K562 (cell line): ENCODE results near the gene RRAGD. TPM values are rescaled to one million over a fixed set of nuclear protein-coding genes. Genes with fewer than 3 reads are reported as not detected.

Experiments
- CBX2 ChIP-seq: fragments of 200-600 bp; sonication (generic); IDR thresholded peaks from one replicate; pipeline ENCODE4 v1.6.1; 2012; ENCODE audit warnings: mild to moderate bottlenecking, low read length, inconsistent platforms; ENCODE audit not compliant: insufficient read depth, poor library complexity, severe bottlenecking
- KAT2B ChIP-seq: IDR thresholded peaks from one replicate; pipeline ENCODE4 v1.6.1; 2012; ENCODE audit warnings: low read depth, mild to moderate bottlenecking, control low read depth, inconsistent platforms, low read length, moderate library complexity
- KDM1A ChIP-seq, 2 experiments: fragments of 450-650 bp; IDR thresholded peaks; 2 replicates each; pipeline ENCODE4 v1.6.1; 2016; ENCODE audit warnings: mild to moderate bottlenecking in 2 of 2
- POLR2AphosphoS5 ChIP-seq: IDR thresholded peaks from 2 replicates; pipeline ENCODE4 v1.6.1; 2011; ENCODE audit warnings: mild to moderate bottlenecking, low read depth, low read length, moderate library complexity; ENCODE audit not compliant: control insufficient read depth, insufficient read depth
- SIRT6 ChIP-seq: IDR thresholded peaks from one replicate; pipeline ENCODE4 v1.6.1; 2012; ENCODE audit warnings: low read depth, mild to moderate bottlenecking, control low read depth, inconsistent platforms, low read length, moderate library complexity
- ZNF282 ChIP-seq: sonication (generic); formaldehyde crosslinking; IDR thresholded peaks from 2 replicates; pipeline ENCODE4 v1.8.1; 2023; ENCODE audit warnings: missing genetic modification reagents
- ZNF778 ChIP-seq: fragments of 450-650 bp; formaldehyde crosslinking; IDR thresholded peaks from 2 replicates; pipeline ENCODE4 v1.4.0; 2020; ENCODE audit warnings: mild to moderate bottlenecking, moderate library complexity
- polyA plus RNA-seq, 8 experiments: library from polyadenylated mRNA; depleted of rRNA in 4 of 8; stranded (reverse) in 5 of 8; unstranded in 3 of 8; fragments of >200 nt; fragmentation: Nextera tagmentation in 2 of 8; fragmentation: Illumina TruSeq in 1 of 8; extraction: Ambion mirVana in 2 of 8; extraction: Trizol in 1 of 8; gene quantifications; 2 replicates each; pipeline versions ENCODE4 v1.2.1 to v1.2.3, GENCODE V29; 2011 to 2014; ENCODE audit warnings: inconsistent platforms in 1 of 8, missing spikeins in 1 of 8
- total RNA-seq, 7 experiments: library from RNA; depleted of rRNA in 6 of 7; stranded (reverse); fragments of >200 nt in 6 of 7; fragmentation: Illumina TruSeq in 2 of 7; extraction: Trizol in 2 of 7; gene quantifications; 2 replicates each; pipeline versions ENCODE4 v1.2.1 to v1.2.3, GENCODE V29; 2011 to 2021; ENCODE audit warnings: low replicate concordance in 1 of 7
- TF ChIP-seq, protein P1 (sequence below): fragments of 450-650 bp; IDR thresholded peaks from 2 replicates; pipeline ENCODE4 v1.6.1; 2014; ENCODE audit warnings: low read depth, mild to moderate bottlenecking, moderate library complexity, borderline replicate concordance
- TF ChIP-seq, protein P2 (sequence below): fragments of 250-450 bp; sonication (Bioruptor Pico); IDR thresholded peaks from 2 replicates; pipeline ENCODE4 v1.4.0; 2020; ENCODE audit warnings: mild to moderate bottlenecking, moderate library complexity
- TF ChIP-seq, protein P3 (sequence below): fragments of 200-800 bp; sonication (Bioruptor generic); IDR thresholded peaks from 2 replicates; pipeline ENCODE4 v1.6.1; 2017; ENCODE audit warnings: missing genetic modification characterization, missing compliant biosample characterization

The RRAGD gene
- total and polyA plus RNA-seq, 9 of the 15 experiments (the other 6 are each of a cell fraction or from before 2014, with no cell fraction given): 0.03 to 0.07 (median 0.04) TPM; not detected in 6

DNA sequence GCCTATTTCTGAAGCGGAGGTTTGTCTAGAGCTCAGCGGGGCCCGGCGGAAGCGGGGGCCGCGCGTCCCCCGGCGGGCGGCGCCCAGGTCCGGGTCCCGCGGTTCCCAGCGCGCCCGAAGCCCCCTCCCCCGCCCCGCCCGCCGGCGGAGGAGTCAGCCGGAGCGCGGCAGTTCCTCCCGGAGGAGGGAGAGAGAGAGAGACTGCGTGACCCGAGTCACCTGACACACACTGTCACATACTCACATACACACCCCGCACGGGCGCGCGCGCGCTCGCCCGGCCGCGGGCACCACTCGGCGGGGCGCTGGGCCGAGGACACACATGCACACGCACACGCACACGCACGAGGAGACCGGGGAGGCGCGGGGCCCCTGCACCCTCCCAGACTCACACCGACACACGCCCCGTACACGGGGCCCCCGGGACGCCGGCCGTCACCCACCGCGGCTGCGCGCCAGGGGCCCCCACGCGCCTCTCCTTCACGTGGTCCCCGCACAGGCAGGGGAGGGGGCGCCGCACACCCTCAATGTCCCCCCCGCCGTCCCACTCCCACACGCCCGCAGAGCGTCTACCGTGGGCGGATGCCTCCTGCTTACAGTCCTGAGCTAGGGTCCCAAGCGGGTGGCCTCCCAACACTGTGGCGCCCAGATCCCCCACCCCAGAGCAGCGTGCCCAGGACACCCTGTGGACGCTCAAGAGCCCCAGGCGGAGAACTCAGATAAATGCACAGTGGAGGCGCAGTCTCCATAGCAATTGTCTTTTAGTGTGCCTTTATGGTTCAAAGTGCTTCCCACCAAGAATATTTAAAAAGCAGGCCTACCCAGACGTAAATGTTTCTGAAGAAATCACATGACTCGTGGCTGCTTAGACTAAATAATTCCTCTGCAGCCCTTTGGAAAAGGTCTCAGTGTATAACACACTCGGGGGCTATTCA, at the start of gene RRAGD (continued):
- TF ChIP-seq KAT2B (no peak), CBX2 (no peak), KDM1A (IDR thresholded peaks at IDR 0.05) (no peak), ZNF282 (CRISPR knock-in tag) (no peak), POLR2AphosphoS5 (no peak), SIRT6 (no peak), ZNF778 (CRISPR knock-in tag) (no peak)
- TF ChIP-seq, protein P1, sequence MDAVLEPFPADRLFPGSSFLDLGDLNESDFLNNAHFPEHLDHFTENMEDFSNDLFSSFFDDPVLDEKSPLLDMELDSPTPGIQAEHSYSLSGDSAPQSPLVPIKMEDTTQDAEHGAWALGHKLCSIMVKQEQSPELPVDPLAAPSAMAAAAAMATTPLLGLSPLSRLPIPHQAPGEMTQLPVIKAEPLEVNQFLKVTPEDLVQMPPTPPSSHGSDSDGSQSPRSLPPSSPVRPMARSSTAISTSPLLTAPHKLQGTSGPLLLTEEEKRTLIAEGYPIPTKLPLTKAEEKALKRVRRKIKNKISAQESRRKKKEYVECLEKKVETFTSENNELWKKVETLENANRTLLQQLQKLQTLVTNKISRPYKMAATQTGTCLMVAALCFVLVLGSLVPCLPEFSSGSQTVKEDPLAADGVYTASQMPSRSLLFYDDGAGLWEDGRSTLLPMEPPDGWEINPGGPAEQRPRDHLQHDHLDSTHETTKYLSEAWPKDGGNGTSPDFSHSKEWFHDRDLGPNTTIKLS: no peak
- TF ChIP-seq, protein P2, sequence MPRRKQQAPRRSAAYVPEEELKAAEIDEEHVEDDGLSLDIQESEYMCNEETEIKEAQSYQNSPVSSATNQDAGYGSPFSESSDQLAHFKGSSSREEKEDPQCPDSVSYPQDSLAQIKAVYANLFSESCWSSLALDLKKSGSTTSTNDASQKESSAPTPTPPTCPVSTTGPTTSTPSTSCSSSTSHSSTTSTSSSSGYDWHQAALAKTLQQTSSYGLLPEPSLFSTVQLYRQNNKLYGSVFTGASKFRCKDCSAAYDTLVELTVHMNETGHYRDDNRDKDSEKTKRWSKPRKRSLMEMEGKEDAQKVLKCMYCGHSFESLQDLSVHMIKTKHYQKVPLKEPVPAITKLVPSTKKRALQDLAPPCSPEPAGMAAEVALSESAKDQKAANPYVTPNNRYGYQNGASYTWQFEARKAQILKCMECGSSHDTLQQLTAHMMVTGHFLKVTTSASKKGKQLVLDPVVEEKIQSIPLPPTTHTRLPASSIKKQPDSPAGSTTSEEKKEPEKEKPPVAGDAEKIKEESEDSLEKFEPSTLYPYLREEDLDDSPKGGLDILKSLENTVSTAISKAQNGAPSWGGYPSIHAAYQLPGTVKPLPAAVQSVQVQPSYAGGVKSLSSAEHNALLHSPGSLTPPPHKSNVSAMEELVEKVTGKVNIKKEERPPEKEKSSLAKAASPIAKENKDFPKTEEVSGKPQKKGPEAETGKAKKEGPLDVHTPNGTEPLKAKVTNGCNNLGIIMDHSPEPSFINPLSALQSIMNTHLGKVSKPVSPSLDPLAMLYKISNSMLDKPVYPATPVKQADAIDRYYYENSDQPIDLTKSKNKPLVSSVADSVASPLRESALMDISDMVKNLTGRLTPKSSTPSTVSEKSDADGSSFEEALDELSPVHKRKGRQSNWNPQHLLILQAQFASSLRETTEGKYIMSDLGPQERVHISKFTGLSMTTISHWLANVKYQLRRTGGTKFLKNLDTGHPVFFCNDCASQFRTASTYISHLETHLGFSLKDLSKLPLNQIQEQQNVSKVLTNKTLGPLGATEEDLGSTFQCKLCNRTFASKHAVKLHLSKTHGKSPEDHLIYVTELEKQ (CRISPR knock-in tag): no peak
- TF ChIP-seq, protein P3, sequence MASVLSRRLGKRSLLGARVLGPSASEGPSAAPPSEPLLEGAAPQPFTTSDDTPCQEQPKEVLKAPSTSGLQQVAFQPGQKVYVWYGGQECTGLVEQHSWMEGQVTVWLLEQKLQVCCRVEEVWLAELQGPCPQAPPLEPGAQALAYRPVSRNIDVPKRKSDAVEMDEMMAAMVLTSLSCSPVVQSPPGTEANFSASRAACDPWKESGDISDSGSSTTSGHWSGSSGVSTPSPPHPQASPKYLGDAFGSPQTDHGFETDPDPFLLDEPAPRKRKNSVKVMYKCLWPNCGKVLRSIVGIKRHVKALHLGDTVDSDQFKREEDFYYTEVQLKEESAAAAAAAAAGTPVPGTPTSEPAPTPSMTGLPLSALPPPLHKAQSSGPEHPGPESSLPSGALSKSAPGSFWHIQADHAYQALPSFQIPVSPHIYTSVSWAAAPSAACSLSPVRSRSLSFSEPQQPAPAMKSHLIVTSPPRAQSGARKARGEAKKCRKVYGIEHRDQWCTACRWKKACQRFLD (CRISPR knock-in tag): no peak
